IPS DF 19.7 (cell line): Measurements from ENCODE around the gene PIKFYVE.
"Not testable (repeated sequence)": the region's sequence is repeated elsewhere in the genome, so short reads cannot be mapped to it uniquely, and the experiment has no call there.

Source experiments
- DNase-seq: peaks from one replicate; pipeline ENCODE4 v3.0.0-alpha.2; 2013; ENCODE audit warnings: low read depth, low spot score

Gene PIKFYVE

GRCh38 chr2:208358758-208359631 is 92.9 kb downstream of the PIKFYVE start:
- DNase-seq, result no peak

- DNase-seq, result peak; percentile 23
Measured at GRCh38 chr2:208359632-208359986, 93.6 kb downstream of the PIKFYVE start.

- no peak for DNase-seq
Measured at GRCh38 chr2:208360259-208361076, 94.4 kb downstream of the PIKFYVE start.

GRCh38 chr2:208361077-208361441 is 95.0 kb downstream of the PIKFYVE start:
- no peak for DNase-seq

- no peak for DNase-seq
Measured at GRCh38 chr2:208363485-208363884, 97.4 kb downstream of the PIKFYVE start.

- DNase-seq, result no peak
Measured at GRCh38 chr2:208366215-208367127, 100.4 kb downstream of the PIKFYVE start.

GRCh38 chr2:208369091-208369490 is 103.0 kb downstream of the PIKFYVE start:
- DNase-seq, result no peak

GRCh38 chr2:208370881-208371633 is 105.0 kb downstream of the PIKFYVE start:
- no peak for DNase-seq

GRCh38 chr2:208371634-208371935 is 105.5 kb downstream of the PIKFYVE start:
- no peak for DNase-seq

GRCh38 chr2:208373460-208374089 is 107.5 kb downstream of the PIKFYVE start:
- DNase-seq, result no peak

GRCh38 chr2:208375491-208376068 is 109.5 kb downstream of the PIKFYVE start:
- DNase-seq, result no peak

- DNase-seq, result not testable (repeated sequence)
Measured at GRCh38 chr2:208377344-208377860, 111.3 kb downstream of the PIKFYVE start.

GRCh38 chr2:208379192-208379591 is 113.1 kb downstream of the PIKFYVE start:
- no peak for DNase-seq

- no peak for DNase-seq
Measured at GRCh38 chr2:208384637-208385036, 118.6 kb downstream of the PIKFYVE start.

- DNase-seq, result no peak
Measured at GRCh38 chr2:208386541-208386940, 120.5 kb downstream of the PIKFYVE start.

- DNase-seq, result no peak
Measured at GRCh38 chr2:208389940-208390339, 123.9 kb downstream of the PIKFYVE start.

- no peak for DNase-seq
Measured at GRCh38 chr2:208392300-208392699, 126.2 kb downstream of the PIKFYVE start.

- not testable (repeated sequence) for DNase-seq
Measured at GRCh38 chr2:208396796-208397195, 130.7 kb downstream of the PIKFYVE start.

- DNase-seq, result no peak
Measured at GRCh38 chr2:208399201-208399600, 133.1 kb downstream of the PIKFYVE start.
